ENCODE data around the gene TLDC2.
"Not testable (repeated sequence)": the region's sequence is repeated elsewhere in the genome, so short reads cannot be mapped to it uniquely, and the experiment has no call there.

TLDC2 gene

DNA sequence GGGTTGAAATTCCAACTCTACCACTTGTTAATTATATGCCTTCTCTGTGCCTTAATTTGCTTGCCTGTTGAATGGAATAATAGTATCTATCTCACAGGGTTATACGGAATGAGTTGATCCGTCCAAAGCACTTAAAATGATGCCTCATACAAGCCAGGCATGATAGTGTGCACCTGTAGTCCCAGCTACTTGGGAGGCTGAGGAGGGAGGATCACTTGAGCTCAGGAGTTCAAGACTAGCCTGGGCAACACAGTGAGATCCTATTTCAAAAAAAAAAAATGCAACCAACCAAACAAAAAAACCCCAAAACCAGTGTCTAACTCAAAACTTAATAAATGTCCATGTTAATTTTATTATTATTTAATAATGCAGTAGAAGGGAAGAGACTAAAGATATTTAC, 40.3 kb downstream of the TLDC2 start:
- no peak for DNase-seq

DNA sequence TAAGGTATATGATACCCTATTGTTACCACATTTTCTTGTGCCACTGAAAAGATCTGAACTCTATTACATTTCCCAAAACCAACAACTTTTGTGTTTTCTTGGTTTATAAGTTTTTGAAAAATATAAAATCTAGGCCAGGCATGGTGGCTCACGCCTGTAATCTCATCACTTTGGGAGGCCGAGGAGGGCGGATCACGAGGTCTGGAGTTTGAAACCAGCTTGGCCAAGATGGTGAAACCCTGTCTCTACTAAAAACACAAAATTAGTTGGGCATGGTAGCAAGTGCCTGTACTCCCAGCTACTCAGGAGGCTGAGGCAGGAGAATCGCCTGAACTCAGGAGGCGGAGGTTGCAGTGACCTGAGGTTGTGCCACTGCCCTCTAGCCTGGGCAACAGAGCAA, 41.3 kb downstream of the TLDC2 start:
- DNase-seq = no peak

DNA sequence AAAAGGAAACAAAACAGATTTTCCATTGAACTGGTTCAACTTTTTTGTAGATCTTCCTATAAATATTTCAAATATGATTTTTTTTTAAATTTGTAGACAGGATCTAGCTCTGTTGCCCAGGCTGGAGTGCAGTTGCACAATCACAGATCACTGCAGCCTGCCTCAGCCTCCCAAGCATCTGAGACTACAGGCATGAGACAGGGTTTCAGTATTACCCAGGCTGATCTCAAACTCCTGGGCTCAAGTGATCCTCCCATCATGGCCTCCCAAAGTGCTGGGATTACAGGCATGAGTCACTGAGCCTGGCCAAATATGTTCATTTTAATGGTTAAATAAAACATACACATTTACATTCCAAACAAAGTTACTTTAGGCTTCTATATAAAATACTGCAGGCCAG, 42.0 kb downstream of the TLDC2 start:
- no peak for DNase-seq

DNA sequence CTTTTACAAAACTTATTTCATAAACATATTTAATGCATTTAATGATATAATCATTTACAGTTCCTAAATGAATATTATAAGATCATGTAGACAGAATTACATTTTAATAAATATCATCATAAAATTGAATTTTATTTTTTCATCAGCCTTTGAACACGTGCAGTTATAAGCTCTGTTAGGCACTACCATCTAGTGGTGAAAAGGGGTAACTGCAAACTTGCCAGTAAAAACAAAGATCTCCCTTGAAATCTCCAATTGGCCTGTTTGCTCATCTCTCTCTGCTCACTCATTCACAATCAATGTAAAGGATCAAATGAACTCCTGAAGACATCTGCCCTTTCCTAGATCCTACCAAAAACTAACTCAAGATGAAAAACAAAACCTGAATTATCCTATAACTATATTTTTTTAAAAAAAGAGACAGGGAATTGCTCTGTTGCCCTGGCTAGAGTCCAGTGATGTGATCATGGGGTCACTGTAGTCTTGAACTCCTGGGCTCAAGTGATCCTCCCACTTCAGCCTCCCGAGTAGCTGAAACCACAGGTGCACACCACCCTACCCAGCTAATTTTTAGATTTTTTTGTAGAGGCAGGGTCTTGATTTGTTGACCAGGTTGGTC, 43.9 kb downstream of the TLDC2 start:
- DNase-seq = peak; percentile 31

GRCh38 chr20:36920334-36920730, 44.4 kb downstream of the TLDC2 start:
- no peak for DNase-seq

GRCh38 chr20:36924167-36925045, 48.5 kb downstream of the TLDC2 start:
- DNase-seq = no peak

GRCh38 chr20:36925234-36925633, 49.3 kb downstream of the TLDC2 start:
- DNase-seq = no peak

DNA sequence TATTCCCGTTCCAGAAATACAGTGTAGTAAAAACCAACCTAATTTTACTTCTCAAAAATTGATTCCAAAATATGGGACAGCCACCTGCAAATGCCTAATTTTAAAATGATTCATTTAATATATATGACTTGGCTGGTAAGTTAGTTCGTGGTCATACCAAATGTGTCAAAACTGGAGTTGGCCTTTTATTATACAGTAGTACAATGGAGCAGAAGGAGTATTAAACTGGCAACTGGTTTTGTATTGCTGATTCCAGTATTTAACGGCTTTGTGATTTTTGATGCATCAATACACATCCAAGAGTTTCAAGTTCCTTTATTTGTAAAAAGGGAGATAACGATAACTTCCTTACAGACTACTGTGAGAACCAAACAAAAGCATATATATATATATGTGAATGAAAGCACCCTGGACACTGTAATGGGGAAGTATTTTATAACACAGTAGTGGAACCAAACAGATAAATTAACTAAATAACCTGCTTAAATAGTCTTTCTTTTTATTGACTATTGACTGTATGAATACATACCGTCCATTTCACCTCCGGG, 50.8 kb downstream of the TLDC2 start:
- no peak for DNase-seq

- DNase-seq = no peak
Observed at GRCh38 chr20:36927704-36928103, 51.8 kb downstream of the TLDC2 start.

GRCh38 chr20:36929290-36929689, 53.4 kb downstream of the TLDC2 start:
- no peak for DNase-seq

- no peak for DNase-seq
Observed at GRCh38 chr20:36929691-36930090, 53.8 kb downstream of the TLDC2 start.

GRCh38 chr20:36932067-36932466, 56.1 kb downstream of the TLDC2 start:
- DNase-seq = not testable (repeated sequence)

GRCh38 chr20:36932476-36933426, 56.8 kb downstream of the TLDC2 start:
- no peak for DNase-seq

- DNase-seq = not testable (repeated sequence)
Observed at GRCh38 chr20:36933571-36933970, 57.6 kb downstream of the TLDC2 start.

- no peak for DNase-seq
Observed at GRCh38 chr20:36936341-36936740, 60.4 kb downstream of the TLDC2 start.

DNA sequence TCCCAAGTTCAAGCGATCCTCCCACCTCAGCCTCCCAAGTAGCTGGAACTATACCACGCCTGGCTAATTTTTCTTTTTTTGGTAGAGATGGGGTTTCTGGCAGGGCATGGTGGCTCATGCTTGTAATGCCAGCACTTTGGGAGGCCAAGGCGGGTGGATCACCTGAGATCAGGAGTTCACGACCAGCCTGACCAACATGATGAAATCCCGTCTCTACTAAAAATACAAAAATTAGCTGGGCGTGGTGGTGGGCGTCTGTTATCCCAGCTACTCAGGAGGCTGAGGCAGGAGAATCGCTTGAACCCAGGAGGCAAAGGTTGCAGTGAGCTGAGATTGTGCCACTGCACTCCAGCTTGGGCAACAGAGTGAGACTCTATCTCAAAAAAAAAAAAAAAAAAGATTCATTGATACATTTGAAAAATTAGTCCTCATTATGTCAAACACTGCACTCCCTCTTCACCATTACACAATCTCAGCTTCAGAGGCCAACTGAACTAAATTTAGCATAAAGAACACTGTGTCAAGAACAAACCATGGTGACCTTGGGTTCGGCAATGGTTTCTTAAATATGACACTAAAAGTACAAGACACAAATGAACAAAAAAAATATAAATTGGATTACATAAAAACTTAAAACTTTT, 60.9 kb downstream of the TLDC2 start:
- DNase-seq = not testable (repeated sequence)

DNA sequence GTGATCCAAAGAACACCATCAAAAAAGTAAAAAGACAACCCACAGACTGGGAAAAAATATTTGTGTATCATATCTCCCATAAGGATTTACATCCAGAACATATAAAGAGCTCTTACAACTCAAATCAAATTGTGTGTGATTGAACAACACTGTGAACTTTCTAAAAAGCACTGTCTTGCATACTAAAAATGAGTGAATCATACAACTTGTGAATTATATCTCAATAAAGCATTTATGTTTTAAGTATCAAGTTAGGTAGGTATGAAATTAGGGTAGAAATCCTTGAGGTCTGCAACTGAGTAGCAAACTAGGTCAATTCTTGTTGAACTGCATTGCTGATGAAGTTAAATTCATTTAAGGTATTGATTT, 61.4 kb downstream of the TLDC2 start:
- DNase-seq = no peak

GRCh38 chr20:36941401-36941835, 65.5 kb downstream of the TLDC2 start:
- no peak for DNase-seq
